ENCODE measurements around the gene LPCAT1.

DNA sequence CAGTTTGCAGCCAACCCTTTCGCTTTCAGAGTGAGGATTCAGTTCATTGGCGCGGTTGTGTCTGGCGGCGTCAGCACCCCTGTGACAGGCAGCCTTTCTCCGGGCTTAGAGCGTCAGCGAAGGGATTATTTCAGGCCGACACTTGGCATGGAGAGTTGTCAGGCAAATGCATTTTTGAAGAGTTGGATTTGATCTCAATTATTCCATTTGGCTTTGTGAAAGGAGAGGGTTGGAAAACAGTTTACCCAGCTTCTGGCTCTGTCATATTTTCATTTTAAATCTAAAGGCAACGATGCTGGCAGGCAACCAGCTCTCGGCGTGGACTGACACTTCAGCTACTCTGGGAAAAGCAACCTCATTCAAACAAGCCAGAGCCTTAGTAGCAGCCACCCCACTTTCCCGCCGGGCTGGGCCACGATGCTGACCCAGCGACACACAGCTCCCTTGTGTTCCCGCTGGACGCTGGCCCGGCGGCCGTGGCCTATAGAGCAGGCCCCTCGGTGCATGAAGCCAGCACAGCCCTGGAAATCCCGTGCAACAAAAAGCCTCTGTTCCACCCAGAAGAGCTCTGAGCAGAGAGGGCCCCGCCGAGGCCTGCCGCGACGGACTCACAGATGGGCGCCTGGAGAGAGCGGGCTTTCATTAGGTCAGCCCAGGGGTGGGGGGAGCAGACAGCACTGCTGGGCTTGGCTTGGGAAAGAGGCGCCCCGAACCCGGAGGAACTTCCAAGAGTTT lies 28.9 kb upstream of the LPCAT1 start:
- no peak for TF ChIP-seq POLR2A (IDR thresholded peaks at IDR 0.05; ENCODE audit: borderline replicate concordance, extremely low read depth, insufficient read depth, insufficient read length)
- TF ChIP-seq, protein P1, sequence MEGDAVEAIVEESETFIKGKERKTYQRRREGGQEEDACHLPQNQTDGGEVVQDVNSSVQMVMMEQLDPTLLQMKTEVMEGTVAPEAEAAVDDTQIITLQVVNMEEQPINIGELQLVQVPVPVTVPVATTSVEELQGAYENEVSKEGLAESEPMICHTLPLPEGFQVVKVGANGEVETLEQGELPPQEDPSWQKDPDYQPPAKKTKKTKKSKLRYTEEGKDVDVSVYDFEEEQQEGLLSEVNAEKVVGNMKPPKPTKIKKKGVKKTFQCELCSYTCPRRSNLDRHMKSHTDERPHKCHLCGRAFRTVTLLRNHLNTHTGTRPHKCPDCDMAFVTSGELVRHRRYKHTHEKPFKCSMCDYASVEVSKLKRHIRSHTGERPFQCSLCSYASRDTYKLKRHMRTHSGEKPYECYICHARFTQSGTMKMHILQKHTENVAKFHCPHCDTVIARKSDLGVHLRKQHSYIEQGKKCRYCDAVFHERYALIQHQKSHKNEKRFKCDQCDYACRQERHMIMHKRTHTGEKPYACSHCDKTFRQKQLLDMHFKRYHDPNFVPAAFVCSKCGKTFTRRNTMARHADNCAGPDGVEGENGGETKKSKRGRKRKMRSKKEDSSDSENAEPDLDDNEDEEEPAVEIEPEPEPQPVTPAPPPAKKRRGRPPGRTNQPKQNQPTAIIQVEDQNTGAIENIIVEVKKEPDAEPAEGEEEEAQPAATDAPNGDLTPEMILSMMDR (IDR thresholded peaks at IDR 0.05 in 2 of 3, conservative IDR thresholded peaks at IDR 0.05 in 1 of 3; ENCODE audit: borderline replicate concordance in 1 of 3, insufficient read depth in 1 of 3, low read depth in 2 of 3, low read length in 2 of 3) = no peak
- TF ChIP-seq SP1 (IDR thresholded peaks at IDR 0.05; ENCODE audit: low read depth) = no peak
- TF ChIP-seq POLR2AphosphoS5 (IDR thresholded peaks at IDR 0.05; ENCODE audit: low read depth, low read length) = no peak

All from HCT116 (cell line).